ENCODE results near the gene BDKRB1. TPM values are rescaled to one million over a fixed set of nuclear protein-coding genes. Genes with fewer than 3 reads are reported as not detected.

Gene BDKRB1
- total RNA-seq, 1 donor from 2014 or later = not detected

GRCh38 chr14:96217376-96217913, 38.6 kb upstream of the BDKRB1 start:
- Mint-ChIP-seq H3K4me1 (no peaks in the 10 kb centered on the region), H3K27ac (no peak overlapping the region)
- no peak for TF ChIP-seq EZH2phosphoT487 (IDR thresholded peaks at IDR 0.05)
- TF ChIP-seq CTCF (IDR thresholded peaks at IDR 0.05) = no peak
- no peak for TF ChIP-seq EZH2 (IDR thresholded peaks at IDR 0.05)

GRCh38 chr14:96221109-96221650, 34.8 kb upstream of the BDKRB1 start:
- Histone ChIP-seq H3K4me3 (no peak overlapping the region), H3K79me2 (ENCODE audit: low read depth) (no peaks in the 10 kb centered on the region), H3K36me3 (no peaks in the 10 kb centered on the region), H3K4me2 (no peak overlapping the region), H2AFZ (replicated peaks) (no peak overlapping the region), H3K27ac (no peak overlapping the region), H3K9ac (no peak overlapping the region), H3K4me1 (no peaks in the 10 kb centered on the region), H3F3A (ENCODE audit: low read depth) (no peaks in the 10 kb centered on the region), H4K20me1 (ENCODE audit: low read depth) (no peaks in the 10 kb centered on the region), H3K9me3 (ENCODE audit: low read depth) (no peaks in the 10 kb centered on the region), H3K27me3 (no peaks in the 10 kb centered on the region)
- TF ChIP-seq EZH2phosphoT487 (IDR thresholded peaks at IDR 0.05) (no peak), EZH2 (IDR thresholded peaks at IDR 0.05) (no peak)
- H3K27ac Mint-ChIP-seq = no peak overlapping the region
- H3K4me3 Mint-ChIP-seq = no peak overlapping the region
- H3K4me1 Mint-ChIP-seq = peaks cover 6% of the 10 kb centered on the region
- H3K36me3 Mint-ChIP-seq = no peaks in the 10 kb centered on the region
- peaks cover 2% of the 10 kb centered on the region for H3K9me3 Mint-ChIP-seq
- H3K27me3 Mint-ChIP-seq (ENCODE audit: insufficient read depth, low read depth) = no peaks in the 10 kb centered on the region
- no peak for DNase-seq (ENCODE audit: low spot score)

More at GRCh38 chr14:96217376-96217913, 38.6 kb upstream of the BDKRB1 start:
- H3K4me1 ChIP-seq = no peaks in the 10 kb centered on the region
- peaks cover 4% of the 10 kb centered on the region for H3K27me3 Mint-ChIP-seq (ENCODE audit: insufficient read depth, low read depth)
- no peak overlapping the region for H3K9ac ChIP-seq
- H3K36me3 ChIP-seq = no peaks in the 10 kb centered on the region
- no peaks in the 10 kb centered on the region for H4K20me1 ChIP-seq (ENCODE audit: low read depth)
- H3K9me3 ChIP-seq (ENCODE audit: low read depth) = no peaks in the 10 kb centered on the region
- H2AFZ ChIP-seq (replicated peaks) = no peak overlapping the region
- H3K4me3 Mint-ChIP-seq = no peak overlapping the region
- no peaks in the 10 kb centered on the region for H3K79me2 ChIP-seq (ENCODE audit: low read depth)
- H3K4me2 ChIP-seq = no peak overlapping the region
- peaks cover 9% of the 10 kb centered on the region for H3K9me3 Mint-ChIP-seq
- H3F3A ChIP-seq (ENCODE audit: low read depth) = no peaks in the 10 kb centered on the region
- no peaks in the 10 kb centered on the region for H3K36me3 Mint-ChIP-seq
- no peak for DNase-seq (ENCODE audit: low spot score)
- no peak overlapping the region for H3K27ac ChIP-seq
- H3K4me3 ChIP-seq = no peak overlapping the region
- H3K27me3 ChIP-seq = no peaks in the 10 kb centered on the region

GRCh38 chr14:96221841-96222240, 34.2 kb upstream of the BDKRB1 start:
- H3K27me3 ChIP-seq = no peaks in the 10 kb centered on the region
- H3K9me3 Mint-ChIP-seq = peaks cover 2% of the 10 kb centered on the region
- H3K4me3 ChIP-seq = no peak overlapping the region
- H4K20me1 ChIP-seq (ENCODE audit: low read depth) = no peaks in the 10 kb centered on the region
- peaks cover 6% of the 10 kb centered on the region for H3K4me1 Mint-ChIP-seq
- no peak overlapping the region for H3K27ac ChIP-seq
- no peaks in the 10 kb centered on the region for H3K36me3 Mint-ChIP-seq
- H3K79me2 ChIP-seq (ENCODE audit: low read depth) = no peaks in the 10 kb centered on the region
- H3K27me3 Mint-ChIP-seq (ENCODE audit: insufficient read depth, low read depth) = no peaks in the 10 kb centered on the region
- H3K36me3 ChIP-seq = no peaks in the 10 kb centered on the region
- H3K9ac ChIP-seq = no peak overlapping the region
- no peaks in the 10 kb centered on the region for H3K4me1 ChIP-seq
- TF ChIP-seq EZH2 (IDR thresholded peaks at IDR 0.05) (no peak), CTCF (IDR thresholded peaks at IDR 0.05) (no peak), EZH2phosphoT487 (IDR thresholded peaks at IDR 0.05) (no peak)
- no peak for DNase-seq (ENCODE audit: low spot score)
- H3K4me2 ChIP-seq = no peak overlapping the region
- H3F3A ChIP-seq (ENCODE audit: low read depth) = no peaks in the 10 kb centered on the region
- H3K9me3 ChIP-seq (ENCODE audit: low read depth) = no peaks in the 10 kb centered on the region
- H2AFZ ChIP-seq (replicated peaks) = no peak overlapping the region
- no peak overlapping the region for H3K27ac Mint-ChIP-seq
- H3K4me3 Mint-ChIP-seq = no peak overlapping the region

GRCh38 chr14:96224480-96225096, 31.4 kb upstream of the BDKRB1 start:
- no peaks in the 10 kb centered on the region for H3K79me2 ChIP-seq (ENCODE audit: low read depth)
- Mint-ChIP-seq H3K9me3 (peaks cover 13% of the 10 kb centered on the region), H3K27ac (no peak overlapping the region), H3K36me3 (peaks cover 3% of the 10 kb centered on the region), H3K4me1 (peaks cover 6% of the 10 kb centered on the region), H3K27me3 (ENCODE audit: insufficient read depth, low read depth) (peaks cover 5% of the 10 kb centered on the region), H3K4me3 (no peak overlapping the region)
- H3K9me3 ChIP-seq (ENCODE audit: low read depth) = no peaks in the 10 kb centered on the region
- H3K27ac ChIP-seq = no peak overlapping the region
- H4K20me1 ChIP-seq (ENCODE audit: low read depth) = no peaks in the 10 kb centered on the region
- no peaks in the 10 kb centered on the region for H3K36me3 ChIP-seq
- no peak overlapping the region for H2AFZ ChIP-seq (replicated peaks)
- H3K27me3 ChIP-seq = no peaks in the 10 kb centered on the region
- no peak overlapping the region for H3K4me2 ChIP-seq
- H3K4me1 ChIP-seq = no peaks in the 10 kb centered on the region
- no peak overlapping the region for H3K4me3 ChIP-seq
- H3F3A ChIP-seq (ENCODE audit: low read depth) = no peaks in the 10 kb centered on the region
- TF ChIP-seq EZH2phosphoT487 (IDR thresholded peaks at IDR 0.05) (no peak), EZH2 (IDR thresholded peaks at IDR 0.05) (no peak), CTCF (IDR thresholded peaks at IDR 0.05) (no peak)
- DNase-seq (ENCODE audit: low spot score) = no peak
- no peak overlapping the region for H3K9ac ChIP-seq
